ENCODE results near the gene KLF14.
"Not testable (repeated sequence)": the region's sequence is repeated elsewhere in the genome, so short reads cannot be mapped to it uniquely, and the experiment has no call there.

The KLF14 gene

GRCh38 chr7:130733931-130734814, at the start of gene KLF14:
KLF14 (minus strand) TSS chr7:130734207; CDS start chr7:130734033, 174 bp downstream.
- peak; percentile 17 to 19 for DNase-seq

GRCh38 chr7:130781346-130781745, 47.3 kb upstream of the KLF14 start:
- no peak for DNase-seq

GRCh38 chr7:130777426-130777825, 43.4 kb upstream of the KLF14 start:
- DNase-seq, result no peak

- DNase-seq, result not testable (repeated sequence)
These were observed 38.4 kb upstream of the KLF14 start for GRCh38 chr7:130772456-130772855.

- no peak for DNase-seq
These were observed 34.8 kb upstream of the KLF14 start for GRCh38 chr7:130768854-130769253.

- not testable (repeated sequence) for DNase-seq
These were observed 30.6 kb upstream of the KLF14 start for GRCh38 chr7:130764569-130764968.

GRCh38 chr7:130758429-130759056, 24.5 kb upstream of the KLF14 start:
- DNase-seq, result peak in 1 of 2 donors; percentile 57

GRCh38 chr7:130756316-130756715, 22.3 kb upstream of the KLF14 start:
- DNase-seq, result no peak

- no peak for DNase-seq
These were observed 18.4 kb upstream of the KLF14 start for GRCh38 chr7:130752424-130752823.

- no peak for DNase-seq
These were observed 16.7 kb upstream of the KLF14 start for GRCh38 chr7:130750755-130751154.

- no peak for DNase-seq
These were observed 14.8 kb upstream of the KLF14 start for GRCh38 chr7:130748531-130749389.

- DNase-seq, result peak in 1 of 2 donors; percentile 19
These were observed 7.5 kb upstream of the KLF14 start for GRCh38 chr7:130741331-130741995.

- no peak for DNase-seq
These were observed 6.6 kb upstream of the KLF14 start for GRCh38 chr7:130740606-130741005.

GRCh38 chr7:130736298-130736900, 2.4 kb upstream of the KLF14 start:
- no peak for DNase-seq

- DNase-seq, result no peak
These were observed 1.1 kb upstream of the KLF14 start for GRCh38 chr7:130734815-130735716.

GRCh38 chr7:130732980-130733930, 752 bp downstream of the KLF14 start:
- peak in 1 of 2 donors; percentile 35 for DNase-seq

GRCh38 chr7:130723784-130724183, 10.2 kb downstream of the KLF14 start:
- no peak for DNase-seq

GRCh38 chr7:130721486-130722277, 12.3 kb downstream of the KLF14 start:
- peak in 1 of 2 donors; percentile 23 for DNase-seq

- no peak for DNase-seq
These were observed 14.5 kb downstream of the KLF14 start for GRCh38 chr7:130719541-130719940.

Measured in CD4-positive, alpha-beta T cell treated with Interleukin-4 for 1 hour (primary cell).